HEK293T (cell line): Measurements from ENCODE around the gene TSPOAP1.

Experiments used
- CTCF ChIA-PET: fragments of 350-600 bp; formaldehyde crosslinking; extraction: SDS; loops from one replicate; lab custom pipeline; 2021; ENCODE audit warnings: antibody characterized with exemption, inconsistent platforms; lab: Yijun Ruan, JAX
- POLR2A ChIA-PET: fragments of 350-600 bp; formaldehyde crosslinking; extraction: SDS; loops from one replicate; lab custom pipeline; 2020; ENCODE audit warnings: antibody characterized with exemption, inconsistent platforms; lab: Yijun Ruan, JAX
- DNase-seq: peaks from one replicate; pipeline ENCODE4 v3.0.0; 2012; ENCODE audit warnings: mixed read lengths; ENCODE audit errors: extremely low spot score
- ARNT ChIP-seq: fragments of 450-650 bp; IDR thresholded peaks from 2 replicates; pipeline ENCODE4 v1.6.1; 2017; ENCODE audit warnings: mild to moderate bottlenecking
- BHLHE40 ChIP-seq: fragments of 450-650 bp; IDR thresholded peaks from 2 replicates; pipeline ENCODE4 v1.6.1; 2016; ENCODE audit warnings: mild to moderate bottlenecking, moderate library complexity, borderline replicate concordance
- CTBP1 ChIP-seq: fragments of 450-650 bp; IDR thresholded peaks from 2 replicates; pipeline ENCODE4 v1.6.1; 2016; ENCODE audit warnings: borderline replicate concordance
- ELF4 ChIP-seq: fragments of 450-650 bp; IDR thresholded peaks from 2 replicates; pipeline ENCODE4 v1.6.1; 2017; ENCODE audit warnings: antibody characterized with exemption
- FOXA1 ChIP-seq: fragments of 450-650 bp; IDR thresholded peaks from 2 replicates; pipeline ENCODE4 v1.6.1; 2016; ENCODE audit warnings: mild to moderate bottlenecking
- FOXK2 ChIP-seq: fragments of 450-650 bp; IDR thresholded peaks from 2 replicates; pipeline ENCODE4 v1.6.1; 2016; ENCODE audit warnings: mild to moderate bottlenecking
- FOXM1 ChIP-seq: fragments of 450-650 bp; IDR thresholded peaks from 2 replicates; pipeline ENCODE4 v1.6.1; 2017; ENCODE audit warnings: mild to moderate bottlenecking, borderline replicate concordance
- HDGF ChIP-seq: fragments of 450-650 bp; IDR thresholded peaks from 2 replicates; pipeline ENCODE4 v1.6.1; 2017; ENCODE audit warnings: antibody characterized with exemption, borderline replicate concordance
- L3MBTL2 ChIP-seq: fragments of 450-650 bp; conservative IDR thresholded peaks from 2 replicates; pipeline ENCODE4 v1.6.1; 2016; ENCODE audit warnings: mild to moderate bottlenecking
- LEF1 ChIP-seq: fragments of 450-650 bp; IDR thresholded peaks from 2 replicates; pipeline ENCODE4 v1.6.1; 2017; ENCODE audit warnings: mild to moderate bottlenecking, borderline replicate concordance
- NFRKB ChIP-seq: fragments of 450-650 bp; IDR thresholded peaks from 2 replicates; pipeline ENCODE4 v1.6.1; 2016; ENCODE audit warnings: mild to moderate bottlenecking, moderate library complexity
- SP1 ChIP-seq: fragments of 450-650 bp; IDR thresholded peaks from 2 replicates; pipeline ENCODE4 v1.6.1; 2017
- SUZ12 ChIP-seq: fragments of 450-650 bp; IDR thresholded peaks from 2 replicates; pipeline ENCODE4 v1.6.1; 2016; ENCODE audit warnings: mild to moderate bottlenecking
- TARDBP ChIP-seq: fragments of 450-650 bp; IDR thresholded peaks from 2 replicates; pipeline ENCODE4 v1.6.1; 2016
- ZNF384 ChIP-seq: fragments of 450-650 bp; IDR thresholded peaks from 2 replicates; pipeline ENCODE4 v1.6.1; 2016
- TF ChIP-seq, protein P1 (sequence below): fragments of 450-650 bp; IDR thresholded peaks from 2 replicates; pipeline ENCODE4 v1.6.1; 2016

TSPOAP1 gene

DNA sequence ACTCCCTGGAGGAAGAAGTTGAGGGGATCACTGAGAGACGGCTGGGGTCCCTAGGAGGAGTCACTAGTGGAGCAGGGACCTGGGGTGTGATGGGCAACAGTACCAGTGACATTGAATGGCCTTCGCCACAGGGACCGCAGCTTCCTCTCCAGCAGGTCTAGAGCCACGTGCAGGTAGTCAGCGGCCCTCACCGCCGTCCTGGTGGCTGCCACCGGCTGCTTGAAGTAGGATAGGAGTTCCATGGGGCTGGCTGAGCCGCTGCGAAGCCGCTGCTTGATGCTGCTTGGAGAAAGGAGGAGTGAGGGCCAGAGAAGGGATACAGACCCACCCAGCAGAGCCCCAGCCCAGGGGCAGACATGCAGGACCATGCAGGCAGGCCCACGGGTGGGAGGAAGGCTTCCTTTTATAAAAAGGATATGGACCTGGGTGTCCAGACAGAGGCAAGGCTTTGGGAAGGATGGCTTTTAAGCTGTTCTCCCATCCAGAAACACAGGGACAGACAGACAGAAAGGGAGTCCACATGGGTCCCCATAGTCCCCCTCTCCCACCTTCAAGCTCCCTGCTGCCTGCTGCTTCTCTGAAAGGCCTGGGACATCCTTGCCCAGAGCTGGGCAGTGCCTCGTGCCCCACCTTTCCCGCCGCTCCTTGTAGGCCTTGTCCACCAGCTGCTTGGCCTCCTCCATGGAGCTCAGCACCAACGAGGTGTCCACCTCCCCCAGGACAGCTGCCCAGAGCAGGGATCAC lies 48.7 kb downstream of the TSPOAP1 start:
- ChIA-PET POLR2A (no interaction called here), CTCF (interaction anchor here (1.0 kb wide), 1 partner anchor 137 kb away, joined by 3 read pairs; the partner anchor contains the start of gene RNF43)
- TF ChIP-seq FOXM1 (no peak), CTBP1 (no peak), SP1 (no peak), HDGF (no peak), NFRKB (no peak), FOXA1 (no peak), LEF1 (no peak), BHLHE40 (no peak), L3MBTL2 (no peak), ARNT (no peak), SUZ12 (no peak), ELF4 (no peak), TARDBP (no peak)
- TF ChIP-seq, protein P1, sequence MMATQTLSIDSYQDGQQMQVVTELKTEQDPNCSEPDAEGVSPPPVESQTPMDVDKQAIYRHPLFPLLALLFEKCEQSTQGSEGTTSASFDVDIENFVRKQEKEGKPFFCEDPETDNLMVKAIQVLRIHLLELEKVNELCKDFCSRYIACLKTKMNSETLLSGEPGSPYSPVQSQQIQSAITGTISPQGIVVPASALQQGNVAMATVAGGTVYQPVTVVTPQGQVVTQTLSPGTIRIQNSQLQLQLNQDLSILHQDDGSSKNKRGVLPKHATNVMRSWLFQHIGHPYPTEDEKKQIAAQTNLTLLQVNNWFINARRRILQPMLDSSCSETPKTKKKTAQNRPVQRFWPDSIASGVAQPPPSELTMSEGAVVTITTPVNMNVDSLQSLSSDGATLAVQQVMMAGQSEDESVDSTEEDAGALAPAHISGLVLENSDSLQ, result no peak
- peak; percentile 6 for DNase-seq

DNA sequence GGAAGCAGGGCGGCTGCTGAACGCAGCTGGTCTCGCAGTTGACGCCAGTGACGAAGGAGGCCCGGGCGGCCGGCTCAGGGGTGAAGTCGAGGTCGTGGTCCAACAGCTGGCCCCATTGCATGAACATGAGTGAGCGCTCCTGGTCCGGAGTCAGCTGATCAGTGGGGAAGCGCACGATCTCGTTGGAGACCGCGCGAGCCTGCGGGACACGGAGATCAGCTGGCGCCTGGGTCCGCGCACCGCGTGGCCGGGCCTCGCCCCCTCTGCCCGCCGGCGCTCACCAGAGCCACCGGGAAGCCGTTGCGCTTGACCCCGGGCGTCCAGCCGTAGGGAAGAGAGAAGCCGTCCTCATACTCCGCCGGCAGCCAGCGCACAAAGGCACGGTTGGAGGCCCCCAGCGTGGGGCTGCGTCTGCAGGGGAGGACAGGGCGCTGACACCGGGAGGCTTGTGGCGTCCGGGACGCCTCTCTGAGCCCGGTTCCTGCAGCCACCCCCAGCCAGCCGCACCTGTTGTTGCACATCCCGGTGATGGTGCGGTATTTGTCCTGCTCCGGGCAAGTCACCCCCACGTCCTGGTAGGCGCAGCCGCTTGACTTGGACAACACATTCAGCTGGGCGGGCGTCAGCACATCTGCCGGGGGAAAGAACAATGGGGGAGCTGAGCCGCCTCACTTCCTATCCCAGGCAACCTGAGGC lies 49.4 kb downstream of the TSPOAP1 start:
- DNase-seq, result peak; percentile 3
- TF ChIP-seq FOXM1 (no peak), CTBP1 (no peak), SP1 (no peak), LEF1 (no peak), L3MBTL2 (no peak), NFRKB (no peak), ARNT (no peak), FOXA1 (no peak), ZNF384 (no peak), HDGF (no peak), FOXK2 (no peak), TARDBP (no peak), BHLHE40 (no peak), ELF4 (no peak), SUZ12 (no peak)
- TF ChIP-seq, protein P1, result no peak
- CTCF ChIA-PET, result no interaction called here
- POLR2A ChIA-PET, result no interaction called here

DNA sequence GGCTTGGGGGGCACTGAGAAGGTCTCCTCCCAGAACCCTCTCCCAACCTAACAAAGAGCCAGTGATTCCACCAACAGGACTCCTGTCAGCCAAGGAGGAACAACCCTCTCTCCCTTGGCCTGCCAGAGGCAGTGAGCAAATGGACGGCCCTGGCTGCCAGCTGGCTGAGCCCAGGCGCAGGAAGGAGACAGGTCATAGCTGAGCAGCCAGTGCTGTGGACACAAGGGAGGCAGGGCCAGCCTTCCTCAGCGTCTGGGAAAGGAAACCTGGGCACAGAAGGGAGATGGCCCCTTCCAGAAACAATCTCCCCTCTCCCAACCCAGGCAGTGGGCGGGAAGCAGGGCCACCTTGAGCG lies 50.0 kb downstream of the TSPOAP1 start:
- DNase-seq, result peak; percentile 4
- CTCF ChIA-PET, result no interaction called here
- TF ChIP-seq SUZ12, result no peak
- TF ChIP-seq CTBP1, result no peak
- TF ChIP-seq ELF4, result no peak
- TF ChIP-seq FOXM1, result no peak
- TF ChIP-seq SP1, result no peak
- TF ChIP-seq NFRKB, result no peak
- no peak for TF ChIP-seq ARNT
- TF ChIP-seq HDGF, result no peak
- no peak for TF ChIP-seq BHLHE40
- TF ChIP-seq, protein P1, result no peak
- TF ChIP-seq FOXK2, result no peak
- TF ChIP-seq L3MBTL2, result no peak
- TF ChIP-seq FOXA1, result no peak
- TF ChIP-seq LEF1, result no peak
- no peak for TF ChIP-seq TARDBP
- no peak for TF ChIP-seq ZNF384
- POLR2A ChIA-PET, result no interaction called here

DNA sequence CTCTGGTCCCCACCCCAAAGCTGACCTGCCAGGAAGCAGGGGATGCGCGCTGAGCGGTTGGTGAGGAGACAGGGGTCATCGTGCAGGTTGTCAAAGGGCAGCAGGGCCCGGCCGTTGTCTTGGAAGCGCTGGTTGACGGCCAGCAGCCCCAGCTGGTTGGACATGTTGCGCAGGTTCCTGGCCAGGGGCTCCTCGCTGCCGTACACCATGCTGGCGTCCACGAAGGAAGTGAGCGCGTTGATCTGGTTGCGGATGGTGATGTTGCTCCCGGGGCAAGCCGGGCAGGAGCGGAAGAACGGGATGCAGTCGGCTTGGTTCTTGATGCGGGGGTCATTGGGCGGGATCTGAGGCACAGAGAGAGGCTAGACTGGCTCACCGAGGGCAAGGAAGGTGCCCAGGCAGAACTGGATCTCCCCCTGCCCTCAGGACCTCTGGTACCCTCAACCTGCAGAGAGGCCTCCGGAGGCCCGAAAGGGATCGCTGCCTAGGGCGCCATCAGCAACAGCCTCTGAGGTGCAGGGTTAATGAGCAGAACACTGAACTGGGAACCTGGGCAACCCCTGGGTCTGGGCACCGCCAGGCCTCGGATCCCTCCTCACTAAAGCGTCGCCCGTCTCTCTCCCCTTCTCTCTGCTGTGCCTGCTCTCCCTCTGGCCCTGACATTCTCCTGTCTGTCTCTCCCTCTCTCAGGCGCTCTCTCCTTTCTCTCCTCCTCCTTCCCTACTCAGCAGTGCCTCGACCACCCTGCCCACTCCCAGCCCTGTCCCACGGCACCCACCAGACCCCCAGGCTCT lies 50.6 kb downstream of the TSPOAP1 start:
- POLR2A ChIA-PET, result no interaction called here
- CTCF ChIA-PET, result interaction anchor here (0.7 kb wide), 1 partner anchor 49 kb away, joined by 3 read pairs; no protein-coding TSS in a partner anchor
- TF ChIP-seq SUZ12 (no peak), TARDBP (no peak), FOXK2 (no peak), SP1 (no peak), ARNT (no peak), FOXA1 (no peak), LEF1 (no peak), NFRKB (no peak), FOXM1 (no peak), ELF4 (no peak), ZNF384 (no peak), BHLHE40 (no peak), CTBP1 (no peak), HDGF (no peak), L3MBTL2 (no peak)
- TF ChIP-seq, protein P1, result no peak
- DNase-seq, result peak; percentile 4
